ENCODE measurements around the gene SPHKAP. TPM values are rescaled to one million over a fixed set of nuclear protein-coding genes. Genes with fewer than 3 reads are reported as not detected.

Gene SPHKAP
- total and polyA plus RNA-seq, 9 donors, result 0.34 to 26.4 (median 0.99) TPM

DNA sequence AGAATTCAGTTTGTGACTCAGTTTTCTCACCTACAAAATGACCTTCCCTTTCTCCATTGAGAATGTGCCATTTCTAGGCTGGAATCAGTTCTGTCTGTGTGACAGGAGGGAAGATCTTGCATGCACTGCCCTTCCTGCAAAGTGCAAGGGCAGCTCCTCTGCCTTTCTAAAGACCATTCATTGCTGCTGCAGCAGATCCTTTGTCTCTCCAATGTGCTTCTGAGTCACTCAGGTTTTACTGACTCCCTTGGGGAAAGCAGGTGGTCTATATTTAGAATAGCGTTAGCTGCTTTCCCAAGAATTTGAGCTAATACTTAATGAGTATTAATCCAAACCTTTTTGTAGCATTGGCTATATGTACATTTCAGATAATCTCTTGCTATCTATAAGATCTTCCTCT lies 247.6 kb downstream of the SPHKAP start:
- no peak overlapping the region for H3K27ac ChIP-seq
- intact Hi-C loops (cut with DNase I), result no loop called here
- DNase-seq, result no peak
- H3K27me3 ChIP-seq, result no peaks in the 10 kb centered on the region
- TF ChIP-seq EP300 (IDR thresholded peaks at IDR 0.05) (no peak), CTCF (IDR thresholded peaks at IDR 0.05) (no peak), POLR2A (IDR thresholded peaks at IDR 0.05) (no peak)
- no peaks in the 10 kb centered on the region for H3K36me3 ChIP-seq
- WGBS, 3 donors, result 81 to 91% (median 89%) methylated on average over 1 of the region's 1 CpG
- H3K9me3 ChIP-seq, result no peaks in the 10 kb centered on the region
- no peak overlapping the region for H3K4me3 ChIP-seq
- no peaks in the 10 kb centered on the region for H3K4me1 ChIP-seq (ENCODE audit: insufficient read depth)

GRCh38 chr2:227932403-227932802 lies 249.1 kb downstream of the SPHKAP start:
- no peaks in the 10 kb centered on the region for H3K9me3 ChIP-seq
- intact Hi-C loops (cut with DNase I), result no loop called here

DNA sequence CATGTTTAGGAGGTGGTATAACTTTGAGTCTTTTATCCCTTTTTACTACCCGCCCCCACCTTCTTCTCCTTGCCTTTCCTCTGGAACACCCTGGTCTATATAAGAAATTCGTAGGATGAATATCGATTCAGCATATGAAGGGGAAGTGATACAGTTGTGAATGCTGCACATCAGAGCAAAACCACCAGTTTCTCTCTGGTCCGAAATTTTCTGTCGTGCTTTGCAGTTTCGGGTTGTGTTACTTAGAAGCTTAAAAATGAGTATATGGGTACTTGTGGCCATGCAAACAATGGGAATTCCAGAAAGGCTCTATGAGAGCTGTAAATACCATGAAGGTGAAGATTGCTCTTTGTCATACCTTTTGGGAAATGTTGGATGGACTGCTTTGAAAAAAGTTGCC lies 249.5 kb downstream of the SPHKAP start:
- no peak for DNase-seq
- H3K36me3 ChIP-seq, result no peaks in the 10 kb centered on the region
- no peaks in the 10 kb centered on the region for H3K4me1 ChIP-seq (ENCODE audit: insufficient read depth)
- H3K9me3 ChIP-seq, result no peaks in the 10 kb centered on the region
- H3K4me3 ChIP-seq, result no peak overlapping the region
- WGBS, 3 donors, result 83 to 88% (median 86%) methylated on average over 6 of the region's 6 CpGs
- H3K27me3 ChIP-seq, result no peaks in the 10 kb centered on the region
- H3K27ac ChIP-seq, result no peak overlapping the region
- TF ChIP-seq POLR2A (IDR thresholded peaks at IDR 0.05), result no peak
- no peak for TF ChIP-seq EP300 (IDR thresholded peaks at IDR 0.05)
- no peak for TF ChIP-seq CTCF (IDR thresholded peaks at IDR 0.05)
- intact Hi-C loops (cut with DNase I), result no loop called here

More at GRCh38 chr2:227932403-227932802, 249.1 kb downstream of the SPHKAP start:
- H3K27ac ChIP-seq, result no peak overlapping the region
- WGBS, 3 donors, result 62 to 71% (median 70%) methylated on average over 2 of the region's 2 CpGs
- no peak overlapping the region for H3K4me3 ChIP-seq
- H3K36me3 ChIP-seq, result no peaks in the 10 kb centered on the region
- TF ChIP-seq POLR2A (IDR thresholded peaks at IDR 0.05), result no peak
- TF ChIP-seq EP300 (IDR thresholded peaks at IDR 0.05), result no peak
- TF ChIP-seq CTCF (IDR thresholded peaks at IDR 0.05), result no peak
- no peaks in the 10 kb centered on the region for H3K4me1 ChIP-seq (ENCODE audit: insufficient read depth)
- no peak for DNase-seq
- no peaks in the 10 kb centered on the region for H3K27me3 ChIP-seq

Small RNA genes within 50 kb of the gene (small RNA-seq; reads per million reads assigned to genes)
- not detected for gene RNU6-624P
